ENCODE measurements around the gene SENP6.

- TF ChIP-seq CTCF (IDR thresholded peaks at IDR 0.05; ENCODE audit: poor library complexity) (no peak), EZH2phosphoT487 (IDR thresholded peaks at IDR 0.05; ENCODE audit: low read depth, severe bottlenecking, unreplicated experiment) (no peak)
Measured at GRCh38 chr6:75755704-75756103, 154.0 kb downstream of the SENP6 start.

Data from hepatocyte (in vitro differentiated cells).